ENCODE results near the gene KIRREL3. TPM values are rescaled to one million over a fixed set of nuclear protein-coding genes. Genes with fewer than 3 reads are reported as not detected.

KIRREL3 gene
- polyA plus RNA-seq, 1 of the 3 experiments (the other 2 are of a cell fraction) = 3.7 TPM

DNA sequence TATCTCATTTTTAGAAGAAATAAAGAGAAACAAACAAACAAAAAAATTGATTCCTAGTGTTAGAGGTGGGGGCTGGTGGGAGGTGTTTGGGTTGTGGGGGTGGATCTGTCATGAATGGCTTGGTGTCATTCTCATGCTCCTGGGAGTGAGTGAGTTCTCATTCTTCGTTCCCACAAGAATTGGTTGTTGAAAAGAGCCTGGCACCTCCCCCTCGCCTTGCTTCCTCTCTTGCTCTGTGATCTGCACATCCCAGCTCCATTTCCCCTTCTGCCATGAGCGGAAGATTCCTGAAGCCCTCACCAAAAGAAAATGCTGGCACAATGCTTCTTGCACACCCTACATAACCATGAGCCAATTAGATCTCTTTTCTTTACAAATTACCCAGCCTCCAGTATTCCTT lies 367.2 kb downstream of the KIRREL3 start (continued):
- TF ChIP-seq RCOR1 (IDR thresholded peaks at IDR 0.05; ENCODE audit: low read length) = no peak
- TF ChIP-seq, protein P1, sequence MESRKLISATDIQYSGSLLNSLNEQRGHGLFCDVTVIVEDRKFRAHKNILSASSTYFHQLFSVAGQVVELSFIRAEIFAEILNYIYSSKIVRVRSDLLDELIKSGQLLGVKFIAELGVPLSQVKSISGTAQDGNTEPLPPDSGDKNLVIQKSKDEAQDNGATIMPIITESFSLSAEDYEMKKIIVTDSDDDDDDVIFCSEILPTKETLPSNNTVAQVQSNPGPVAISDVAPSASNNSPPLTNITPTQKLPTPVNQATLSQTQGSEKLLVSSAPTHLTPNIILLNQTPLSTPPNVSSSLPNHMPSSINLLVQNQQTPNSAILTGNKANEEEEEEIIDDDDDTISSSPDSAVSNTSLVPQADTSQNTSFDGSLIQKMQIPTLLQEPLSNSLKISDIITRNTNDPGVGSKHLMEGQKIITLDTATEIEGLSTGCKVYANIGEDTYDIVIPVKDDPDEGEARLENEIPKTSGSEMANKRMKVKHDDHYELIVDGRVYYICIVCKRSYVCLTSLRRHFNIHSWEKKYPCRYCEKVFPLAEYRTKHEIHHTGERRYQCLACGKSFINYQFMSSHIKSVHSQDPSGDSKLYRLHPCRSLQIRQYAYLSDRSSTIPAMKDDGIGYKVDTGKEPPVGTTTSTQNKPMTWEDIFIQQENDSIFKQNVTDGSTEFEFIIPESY (IDR thresholded peaks at IDR 0.05; ENCODE audit: borderline replicate concordance, low read depth) = no peak

DNA sequence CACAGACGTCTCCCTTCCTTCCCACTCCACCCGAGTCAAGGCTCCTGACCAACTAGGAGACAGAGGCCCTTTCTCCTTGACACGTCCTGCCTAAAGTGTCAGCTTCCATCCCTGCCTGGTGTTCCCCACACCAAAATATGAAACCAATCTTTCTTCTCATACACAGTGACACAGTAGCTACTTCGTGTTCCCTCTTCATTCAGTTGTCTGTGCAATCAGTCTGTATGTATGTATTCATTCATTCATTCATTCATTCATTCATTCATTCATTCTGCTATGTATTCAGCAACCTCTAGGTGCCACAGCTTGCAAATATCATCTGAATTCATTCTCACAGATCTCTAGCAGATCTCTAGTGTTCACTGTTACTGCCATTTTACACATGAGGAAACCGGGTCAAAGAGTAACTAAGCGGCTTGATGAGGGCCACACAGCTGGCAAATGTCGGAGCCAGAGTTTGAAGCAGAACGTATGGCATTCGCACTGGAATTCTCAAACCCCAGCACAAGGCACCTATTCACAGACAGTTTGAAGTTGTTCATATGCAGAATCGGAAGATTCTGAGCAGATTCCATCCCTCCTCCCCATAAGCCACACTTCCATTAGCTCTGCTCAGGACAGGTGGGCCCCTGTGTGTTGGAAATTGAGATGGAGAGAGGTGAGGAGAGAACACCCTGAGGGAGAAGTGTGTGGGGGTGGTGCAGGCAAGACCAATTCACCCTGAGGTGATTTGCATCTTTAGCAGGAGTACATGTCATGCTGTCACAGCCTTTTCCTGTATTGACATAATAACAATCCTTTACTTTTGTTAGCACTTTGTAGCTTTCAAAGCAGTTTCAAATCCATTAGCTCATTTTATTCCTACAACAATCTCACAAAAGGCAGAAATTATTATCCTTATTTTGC lies 369.4 kb downstream of the KIRREL3 start:
- no peaks in the 10 kb centered on the region for H3K9me3 ChIP-seq
- H3K4me3 ChIP-seq (ENCODE audit: low read depth in 2 of 2, low read length in 1 of 2) = no peak overlapping the region
- peaks cover 9 to 18% of the 10 kb centered on the region in 2 experiments; a peak in 3 of 4 replicates for H3K4me1 ChIP-seq (ENCODE audit: control insufficient read depth in 1 of 2, insufficient read depth in 2 of 2, low read depth in 1 of 2, low read length in 1 of 2)
- no peaks in the 10 kb centered on the region for H3K9me2 ChIP-seq
- no peaks in the 10 kb centered on the region for H3K36me3 ChIP-seq (replicated peaks in 1 of 2; ENCODE audit: control insufficient read depth in 1 of 2, insufficient read depth in 2 of 2, low read length in 1 of 2)
- DNase-seq = no peak
- H2AFZ ChIP-seq (ENCODE audit: low read depth) = no peak overlapping the region
- no peaks in the 10 kb centered on the region for H3K79me2 ChIP-seq (ENCODE audit: insufficient read depth)
- H3K27me3 ChIP-seq (ENCODE audit: insufficient read depth) = no peaks in the 10 kb centered on the region
- TF ChIP-seq, protein P2, sequence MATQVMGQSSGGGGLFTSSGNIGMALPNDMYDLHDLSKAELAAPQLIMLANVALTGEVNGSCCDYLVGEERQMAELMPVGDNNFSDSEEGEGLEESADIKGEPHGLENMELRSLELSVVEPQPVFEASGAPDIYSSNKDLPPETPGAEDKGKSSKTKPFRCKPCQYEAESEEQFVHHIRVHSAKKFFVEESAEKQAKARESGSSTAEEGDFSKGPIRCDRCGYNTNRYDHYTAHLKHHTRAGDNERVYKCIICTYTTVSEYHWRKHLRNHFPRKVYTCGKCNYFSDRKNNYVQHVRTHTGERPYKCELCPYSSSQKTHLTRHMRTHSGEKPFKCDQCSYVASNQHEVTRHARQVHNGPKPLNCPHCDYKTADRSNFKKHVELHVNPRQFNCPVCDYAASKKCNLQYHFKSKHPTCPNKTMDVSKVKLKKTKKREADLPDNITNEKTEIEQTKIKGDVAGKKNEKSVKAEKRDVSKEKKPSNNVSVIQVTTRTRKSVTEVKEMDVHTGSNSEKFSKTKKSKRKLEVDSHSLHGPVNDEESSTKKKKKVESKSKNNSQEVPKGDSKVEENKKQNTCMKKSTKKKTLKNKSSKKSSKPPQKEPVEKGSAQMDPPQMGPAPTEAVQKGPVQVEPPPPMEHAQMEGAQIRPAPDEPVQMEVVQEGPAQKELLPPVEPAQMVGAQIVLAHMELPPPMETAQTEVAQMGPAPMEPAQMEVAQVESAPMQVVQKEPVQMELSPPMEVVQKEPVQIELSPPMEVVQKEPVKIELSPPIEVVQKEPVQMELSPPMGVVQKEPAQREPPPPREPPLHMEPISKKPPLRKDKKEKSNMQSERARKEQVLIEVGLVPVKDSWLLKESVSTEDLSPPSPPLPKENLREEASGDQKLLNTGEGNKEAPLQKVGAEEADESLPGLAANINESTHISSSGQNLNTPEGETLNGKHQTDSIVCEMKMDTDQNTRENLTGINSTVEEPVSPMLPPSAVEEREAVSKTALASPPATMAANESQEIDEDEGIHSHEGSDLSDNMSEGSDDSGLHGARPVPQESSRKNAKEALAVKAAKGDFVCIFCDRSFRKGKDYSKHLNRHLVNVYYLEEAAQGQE (IDR thresholded peaks at IDR 0.05; ENCODE audit: low read depth, low read length) = no peak
- TF ChIP-seq RAD21 (IDR thresholded peaks at IDR 0.05; ENCODE audit: low read length) = no peak
- TF ChIP-seq, protein P3, sequence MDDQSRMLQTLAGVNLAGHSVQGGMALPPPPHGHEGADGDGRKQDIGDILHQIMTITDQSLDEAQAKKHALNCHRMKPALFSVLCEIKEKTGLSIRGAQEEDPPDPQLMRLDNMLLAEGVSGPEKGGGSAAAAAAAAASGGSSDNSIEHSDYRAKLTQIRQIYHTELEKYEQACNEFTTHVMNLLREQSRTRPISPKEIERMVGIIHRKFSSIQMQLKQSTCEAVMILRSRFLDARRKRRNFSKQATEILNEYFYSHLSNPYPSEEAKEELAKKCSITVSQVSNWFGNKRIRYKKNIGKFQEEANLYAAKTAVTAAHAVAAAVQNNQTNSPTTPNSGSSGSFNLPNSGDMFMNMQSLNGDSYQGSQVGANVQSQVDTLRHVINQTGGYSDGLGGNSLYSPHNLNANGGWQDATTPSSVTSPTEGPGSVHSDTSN (IDR thresholded peaks at IDR 0.05) = no peak
- TF ChIP-seq NRF1 (IDR thresholded peaks at IDR 0.05; ENCODE audit: low read depth, low read length) = no peak
- no peak for TF ChIP-seq RFX5 (IDR thresholded peaks at IDR 0.05; ENCODE audit: low read length)
- TF ChIP-seq FOXM1 (IDR thresholded peaks at IDR 0.05; ENCODE audit: low read depth) = no peak
- no peak for TF ChIP-seq EZH2phosphoT487 (IDR thresholded peaks at IDR 0.05; ENCODE audit: borderline replicate concordance, low read depth)
- TF ChIP-seq YY1 (IDR thresholded peaks at IDR 0.05; ENCODE audit: low read depth) = no peak
- TF ChIP-seq, protein P4, sequence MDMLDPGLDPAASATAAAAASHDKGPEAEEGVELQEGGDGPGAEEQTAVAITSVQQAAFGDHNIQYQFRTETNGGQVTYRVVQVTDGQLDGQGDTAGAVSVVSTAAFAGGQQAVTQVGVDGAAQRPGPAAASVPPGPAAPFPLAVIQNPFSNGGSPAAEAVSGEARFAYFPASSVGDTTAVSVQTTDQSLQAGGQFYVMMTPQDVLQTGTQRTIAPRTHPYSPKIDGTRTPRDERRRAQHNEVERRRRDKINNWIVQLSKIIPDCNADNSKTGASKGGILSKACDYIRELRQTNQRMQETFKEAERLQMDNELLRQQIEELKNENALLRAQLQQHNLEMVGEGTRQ (IDR thresholded peaks at IDR 0.05; ENCODE audit: borderline replicate concordance, low read depth, low read length) = no peak
- no peak for TF ChIP-seq JUND (IDR thresholded peaks at IDR 0.05)
- no peak for TF ChIP-seq TCF12 (IDR thresholded peaks at IDR 0.05)
- no peak for TF ChIP-seq FOSL2 (IDR thresholded peaks at IDR 0.05; ENCODE audit: borderline replicate concordance, low read depth)
- TF ChIP-seq, protein P1 (IDR thresholded peaks at IDR 0.05; ENCODE audit: borderline replicate concordance, low read depth) = no peak
- TF ChIP-seq SMC3 (IDR thresholded peaks at IDR 0.05; ENCODE audit: low read depth, low read length) = no peak
- TF ChIP-seq NFIC (IDR thresholded peaks at IDR 0.05; ENCODE audit: borderline replicate concordance) = no peak
- TF ChIP-seq ELF1 (IDR thresholded peaks at IDR 0.05) = no peak
- no peak for TF ChIP-seq RCOR1 (IDR thresholded peaks at IDR 0.05; ENCODE audit: low read length)
- TF ChIP-seq POLR2AphosphoS5 (IDR thresholded peaks at IDR 0.05; ENCODE audit: low read depth, low read length) = no peak
- no peak overlapping the region for H3K9ac ChIP-seq
- no peak overlapping the region for H3K4me2 ChIP-seq
- CTCF ChIA-PET = interaction anchor here (0.6 kb wide), 1 partner anchor 315 kb away, joined by 3 read pairs; no protein-coding TSS in a partner anchor
- H3F3A ChIP-seq (replicated peaks; ENCODE audit: insufficient read depth) = no peaks in the 10 kb centered on the region
- POLR2A ChIA-PET = no interaction called here
- H4K20me1 ChIP-seq (ENCODE audit: insufficient read depth) = no peaks in the 10 kb centered on the region
- no peak overlapping the region for H3K27ac ChIP-seq (ENCODE audit: low read depth in 2 of 2, low read length in 1 of 2)
- 89% methylated on average over 10 of the region's 10 CpGs for WGBS (ENCODE audit: low lambda C conversion rate)

All from SK-N-SH (cell line).